Stimulated activated CD4-positive, alpha-beta T cell treated with anti-CD3 and anti-CD28 coated beads, Interleukin-12 subunit alpha, Interleukin-12 subunit beta, amount 100 ng/mL, for 4 hours (primary cell): ENCODE data around the gene PRKN.

ENCODE experiments used
- DNase-seq: peaks from one replicate; pipeline ENCODE4 v3.0.0-alpha.2; 2020

Gene PRKN

GRCh38 chr6:162727322-162728182 is at the start of gene PRKN, which contains the start of gene PACRG:
Gene PRKN, minus strand, starts transcription at chr6:162727766.
Gene PACRG, plus strand, starts transcription at chr6:162727974.
- DNase-seq: peak; percentile 97

GRCh38 chr6:162777091-162777490 is 49.5 kb upstream of the PRKN start:
- DNase-seq: no peak

GRCh38 chr6:162773996-162774395 is 46.4 kb upstream of the PRKN start:
- DNase-seq: no peak

GRCh38 chr6:162772466-162772865 is 44.9 kb upstream of the PRKN start:
- DNase-seq: no peak

GRCh38 chr6:162770955-162771354 is 43.4 kb upstream of the PRKN start:
- no peak for DNase-seq

GRCh38 chr6:162770136-162770535 is 42.6 kb upstream of the PRKN start:
- DNase-seq: no peak

- no peak for DNase-seq
Measured at GRCh38 chr6:162753775-162754174, 26.2 kb upstream of the PRKN start.

GRCh38 chr6:162751211-162751859 is 23.8 kb upstream of the PRKN start:
- no peak for DNase-seq

- no peak for DNase-seq
Measured at GRCh38 chr6:162750776-162751175, 23.2 kb upstream of the PRKN start.

GRCh38 chr6:162736961-162737360 is 9.4 kb upstream of the PRKN start:
- no peak for DNase-seq

- DNase-seq: peak; percentile 4
Measured at GRCh38 chr6:162733489-162733888, 5.9 kb upstream of the PRKN start.

GRCh38 chr6:162730502-162730901 is 2.9 kb upstream of the PRKN start:
- no peak for DNase-seq

GRCh38 chr6:162728706-162729105 is 1.1 kb upstream of the PRKN start:
- DNase-seq: no peak

- no peak for DNase-seq
Measured at GRCh38 chr6:162728197-162728596, 631 bp upstream of the PRKN start.

- DNase-seq: no peak
Measured at GRCh38 chr6:162726947-162727321, 632 bp downstream of the PRKN start.

GRCh38 chr6:162722633-162723032 is 4.9 kb downstream of the PRKN start:
- DNase-seq: no peak

GRCh38 chr6:162722226-162722625 is 5.3 kb downstream of the PRKN start:
- DNase-seq: no peak

GRCh38 chr6:162721404-162721687 is 6.2 kb downstream of the PRKN start:
- no peak for DNase-seq

GRCh38 chr6:162719528-162719927 is 8.0 kb downstream of the PRKN start:
- no peak for DNase-seq

GRCh38 chr6:162715601-162716000 is 12.0 kb downstream of the PRKN start:
- DNase-seq: no peak

GRCh38 chr6:162713974-162714780 is 13.4 kb downstream of the PRKN start:
- DNase-seq: no peak

GRCh38 chr6:162712694-162713093 is 14.9 kb downstream of the PRKN start:
- DNase-seq: no peak

- no peak for DNase-seq
Measured at GRCh38 chr6:162711376-162711775, 16.2 kb downstream of the PRKN start.

- DNase-seq: no peak
Measured at GRCh38 chr6:162710936-162711335, 16.6 kb downstream of the PRKN start.
